PFSK-1 (cell line): Measurements from ENCODE around the gene EIPR1.

Experiments used
- FOXP2 ChIP-seq: optimal IDR thresholded peaks from 2 replicates; pipeline ENCODE3; 2011; ENCODE audit warnings: borderline replicate concordance, control low read depth, inconsistent platforms; ENCODE audit not compliant: insufficient read depth; ENCODE audit errors: extremely low read length, extremely low read depth
- POLR2AphosphoS5 ChIP-seq: IDR thresholded peaks from 2 replicates; pipeline ENCODE4 v1.6.1; 2012; ENCODE audit warnings: low read depth, mild to moderate bottlenecking, control low read depth, low read length, moderate library complexity
- REST ChIP-seq, 2 experiments: IDR thresholded peaks; 2 replicates each; pipeline versions ENCODE4 v1.6.1 to v1.8.0; 2011 to 2012; ENCODE audit warnings: low read depth in 2 of 2, low read length in 2 of 2, control low read depth in 1 of 2, inconsistent platforms in 1 of 2, mild to moderate bottlenecking in 1 of 2, moderate library complexity in 1 of 2; ENCODE audit not compliant: insufficient read depth in 1 of 2
- SIN3A ChIP-seq: IDR thresholded peaks from 2 replicates; pipeline ENCODE4 v1.6.1; 2012; ENCODE audit warnings: mild to moderate bottlenecking, low read length, moderate library complexity, borderline replicate concordance; ENCODE audit not compliant: insufficient read depth
- TAF1 ChIP-seq: IDR thresholded peaks from 2 replicates; pipeline ENCODE4 v1.6.1; 2012; ENCODE audit warnings: low read length, control low read depth, borderline replicate concordance; ENCODE audit not compliant: insufficient read depth

Gene EIPR1

GRCh38 chr2:3289171-3289515 lies 88.5 kb downstream of the EIPR1 start:
- TF ChIP-seq SIN3A (no peak), POLR2AphosphoS5 (no peak), FOXP2 (no peak)

DNA sequence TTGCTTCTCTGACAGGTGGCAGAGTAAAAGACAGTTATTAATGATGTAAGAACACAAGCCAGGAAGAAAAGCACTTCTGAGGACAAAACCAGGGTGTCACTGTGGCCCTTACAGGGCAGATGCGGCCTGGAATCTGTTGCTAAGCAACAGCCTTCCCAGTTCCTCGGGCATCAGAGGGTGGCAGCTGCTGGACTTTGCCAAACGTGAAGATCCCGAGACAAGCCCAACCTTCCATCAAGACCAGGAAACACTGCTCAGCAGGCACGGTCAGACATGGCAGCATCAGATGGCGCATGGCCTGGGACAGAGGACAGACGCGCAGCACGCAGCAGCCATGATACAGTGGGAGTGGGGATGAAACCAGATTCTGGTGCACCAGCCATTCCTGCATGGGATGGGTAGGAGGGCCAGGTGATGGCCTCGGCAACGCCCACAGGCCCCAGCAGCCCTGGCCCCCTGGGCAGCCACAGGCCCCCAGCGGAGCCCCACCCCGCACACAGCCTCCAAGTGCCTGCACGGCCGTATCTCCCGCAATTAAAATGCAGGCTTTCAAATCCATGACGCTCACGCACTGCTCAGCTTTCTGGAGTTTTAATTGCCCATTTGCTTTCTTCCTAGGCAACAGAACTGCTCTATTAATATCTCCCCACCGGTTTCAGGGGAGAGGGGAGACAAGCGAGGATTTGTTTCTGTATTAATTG lies 89.0 kb downstream of the EIPR1 start:
- TF ChIP-seq TAF1 (no peak), POLR2AphosphoS5 (no peak), FOXP2 (no peak), SIN3A (no peak), REST (IDR thresholded peaks at IDR 0.05; ENCODE audit: insufficient read depth in 1 of 2, low read depth in 2 of 2, low read length in 2 of 2) (no peak)

GRCh38 chr2:3287896-3288295 lies 89.7 kb downstream of the EIPR1 start:
- no peak for TF ChIP-seq POLR2AphosphoS5
- TF ChIP-seq REST (IDR thresholded peaks at IDR 0.05; ENCODE audit: insufficient read depth in 1 of 2, low read depth in 2 of 2, low read length in 2 of 2) = no peak
- TF ChIP-seq TAF1 = no peak
- TF ChIP-seq FOXP2 = no peak
- no peak for TF ChIP-seq SIN3A

- TF ChIP-seq FOXP2 (no peak), SIN3A (no peak)
These were observed 91.5 kb downstream of the EIPR1 start for GRCh38 chr2:3285901-3286645.

GRCh38 chr2:3284657-3285630 lies 92.7 kb downstream of the EIPR1 start:
- TF ChIP-seq REST (IDR thresholded peaks at IDR 0.05; ENCODE audit: insufficient read depth in 1 of 2, low read depth in 2 of 2, low read length in 2 of 2) = no peak
- TF ChIP-seq POLR2AphosphoS5 = no peak
- no peak for TF ChIP-seq SIN3A
- no peak for TF ChIP-seq FOXP2
